Measurements from ENCODE around the gene EIF5. TPM values are rescaled to one million over a fixed set of nuclear protein-coding genes. Genes with fewer than 3 reads are reported as not detected.

The EIF5 gene
- total and polyA plus RNA-seq, 2 of the 8 experiments (the other 6 are each of a cell fraction or from before 2014, with no cell fraction given): 179 to 323 TPM

GRCh38 chr14:103333754-103334643 is at the start of gene EIF5 (continued):
- TF ChIP-seq EP300 (IDR thresholded peaks at IDR 0.05; ENCODE audit: borderline replicate concordance in 1 of 2, low read depth in 2 of 2, low read length in 2 of 2) (no peak), TEAD4 (IDR thresholded peaks at IDR 0.05; ENCODE audit: low read depth, low read length) (peak; percentile 66; the same call in 1 of the 2 replicates), CBX8 (IDR thresholded peaks at IDR 0.05; ENCODE audit: borderline replicate concordance, low read depth, low read length) (no peak)
